Liver (tissue), 9 donors: Measurements from ENCODE around the gene ZFP36L1. TPM values are rescaled to one million over a fixed set of nuclear protein-coding genes. Genes with fewer than 3 reads are reported as not detected.

Experiments
- DNase-seq: peaks from one replicate; pipeline ENCODE4 v3.0.0-alpha.2; 2017; ENCODE audit warnings: low spot score
- H3K27ac ChIP-seq, 2 donors: one replicate each; pipeline ENCODE4 v1.7.0; 2013; ENCODE audit warnings: inconsistent platforms in 2 of 2, low read length in 2 of 2, control low read depth in 1 of 2, low read depth in 1 of 2, mild to moderate bottlenecking in 1 of 2
- H3K27me3 ChIP-seq, 4 donors: one replicate each; pipeline versions ENCODE4 v1.6.1 to v1.7.0; 2013; ENCODE audit warnings: low read length in 3 of 4, inconsistent platforms in 1 of 4, mild to moderate bottlenecking in 1 of 4, moderate library complexity in 1 of 4; ENCODE audit not compliant: control insufficient read depth in 4 of 4, insufficient read depth in 4 of 4
- H3K36me3 ChIP-seq, 4 donors: one replicate each; pipeline versions ENCODE4 v1.6.1 to v1.7.0; 2013; ENCODE audit warnings: low read length in 3 of 4, mild to moderate bottlenecking in 3 of 4, low read depth in 1 of 4, moderate library complexity in 1 of 4; ENCODE audit not compliant: control insufficient read depth in 4 of 4, insufficient read depth in 3 of 4
- H3K4me1 ChIP-seq, 4 donors: one replicate each; pipeline versions ENCODE4 v1.6.1 to v1.7.0; 2013; ENCODE audit warnings: low read length in 3 of 4, mild to moderate bottlenecking in 3 of 4, moderate library complexity in 1 of 4; ENCODE audit not compliant: control insufficient read depth in 4 of 4, insufficient read depth in 4 of 4
- H3K4me3 ChIP-seq, 3 donors: one replicate each; pipeline versions ENCODE4 v1.6.1 to v1.7.0; 2013; ENCODE audit warnings: low read length in 3 of 3, control low read depth in 1 of 3, low read depth in 1 of 3, mild to moderate bottlenecking in 1 of 3
- H3K9ac ChIP-seq, 2 donors: one replicate each; pipeline ENCODE4 v1.7.0; 2013; ENCODE audit warnings: low read length in 2 of 2, mild to moderate bottlenecking in 2 of 2, moderate library complexity in 2 of 2, control low read depth in 1 of 2, low read depth in 1 of 2
- H3K9me3 ChIP-seq, 4 donors: one replicate each; pipeline versions ENCODE4 v1.6.1 to v1.7.0; 2013; ENCODE audit warnings: low read length in 3 of 4; ENCODE audit not compliant: control insufficient read depth in 4 of 4
- EGR1 ChIP-seq, 2 donors: IDR thresholded peaks; 2 replicates each; pipeline ENCODE4 v1.6.1; 2016 to 2018; ENCODE audit warnings: antibody characterized with exemption in 2 of 2, low read depth in 2 of 2
- FOXA2 ChIP-seq: IDR thresholded peaks from 2 replicates; pipeline ENCODE4 v1.6.1; 2016; ENCODE audit warnings: antibody characterized with exemption
- GABPA ChIP-seq, 2 donors: IDR thresholded peaks in 1 of 2; conservative IDR thresholded peaks in 1 of 2; 2 replicates each; pipeline ENCODE4 v1.6.1; 2016; ENCODE audit warnings: antibody characterized with exemption in 2 of 2, mild to moderate bottlenecking in 1 of 2, moderate library complexity in 1 of 2
- HNF4A ChIP-seq, 2 donors: conservative IDR thresholded peaks; 2 replicates each; pipeline ENCODE4 v1.6.1; 2016; ENCODE audit warnings: antibody characterized with exemption in 2 of 2, mild to moderate bottlenecking in 2 of 2
- HNF4G ChIP-seq: IDR thresholded peaks from 2 replicates; pipeline ENCODE4 v1.6.1; 2016; ENCODE audit warnings: antibody characterized with exemption
- JUND ChIP-seq, 2 donors: IDR thresholded peaks; 2 replicates each; pipeline ENCODE4 v1.6.1; 2016; ENCODE audit warnings: antibody characterized with exemption in 2 of 2
- MAX ChIP-seq: IDR thresholded peaks from 2 replicates; pipeline ENCODE4 v1.6.1; 2016; ENCODE audit warnings: antibody characterized with exemption
- NR2F2 ChIP-seq: IDR thresholded peaks from 2 replicates; pipeline ENCODE4 v1.6.1; 2016; ENCODE audit warnings: antibody characterized with exemption
- RAD21 ChIP-seq, 2 donors: IDR thresholded peaks; 2 replicates each; pipeline ENCODE4 v1.6.1; 2016; ENCODE audit warnings: antibody characterized with exemption in 2 of 2, mild to moderate bottlenecking in 2 of 2
- RXRA ChIP-seq, 2 donors: IDR thresholded peaks; 2 replicates each; pipeline ENCODE4 v1.6.1; 2017 to 2018; ENCODE audit warnings: antibody characterized with exemption in 2 of 2, mild to moderate bottlenecking in 1 of 2
- SP1 ChIP-seq: IDR thresholded peaks from 2 replicates; pipeline ENCODE4 v1.6.1; 2018; ENCODE audit warnings: antibody characterized with exemption, mild to moderate bottlenecking
- TAF1 ChIP-seq: conservative IDR thresholded peaks from 2 replicates; pipeline ENCODE4 v1.6.1; 2016; ENCODE audit warnings: antibody characterized with exemption, mild to moderate bottlenecking
- YY1 ChIP-seq: IDR thresholded peaks from 2 replicates; pipeline ENCODE4 v1.6.1; 2016; ENCODE audit warnings: antibody characterized with exemption, mild to moderate bottlenecking
- WGBS: extraction: QIAGEN DNeasy Blood & Tissue Kit; methylation state at CpG from one replicate; pipeline ENCODE4 v1.1.7; 2013; 5-methylcytosine and 5-hydroxymethylcytosine counted together
- polyA plus RNA-seq, 2 donors: library from polyadenylated mRNA; stranded (reverse) in 1 of 2; unstranded in 1 of 2; fragments of 200-250 nt in 1 of 2; fragments of >200 nt in 1 of 2; fragmentation: Nextera tagmentation in 1 of 2; extraction: Ambion mirVana in 1 of 2; gene quantifications; one replicate each; pipeline versions ENCODE4 v1.2.1 to v1.2.3, GENCODE V29; 2013 to 2015
- total RNA-seq, 2 donors: library from RNA; depleted of rRNA; stranded (reverse); fragments of >200 nt; gene quantifications; one replicate each; pipeline ENCODE4 v1.2.3, GENCODE V29; 2014
- TF ChIP-seq, protein P1 (sequence below): IDR thresholded peaks from 2 replicates; pipeline ENCODE4 v1.6.1; 2016; ENCODE audit warnings: antibody characterized with exemption
- TF ChIP-seq, protein P2 (sequence below): fragments of 150-350 bp; IDR thresholded peaks from 2 replicates; pipeline ENCODE4 v1.5.1; 2017; ENCODE audit warnings: improper control_type of control experiment, low read depth, low read length; ENCODE audit not compliant: missing input control
- TF ChIP-seq, protein P3 (sequence below): IDR thresholded peaks from 2 replicates; pipeline ENCODE4 v1.6.1; 2016; ENCODE audit warnings: antibody characterized with exemption, mild to moderate bottlenecking
- donor health status: healthy.
- donor health status: healthy.
- donor health status: healthy.
- donor health status: healthy.
- donor health status: healthy.

ZFP36L1 gene
- total and polyA plus RNA-seq, 4 donors = 25.0 to 170 (median 69.5) TPM

DNA sequence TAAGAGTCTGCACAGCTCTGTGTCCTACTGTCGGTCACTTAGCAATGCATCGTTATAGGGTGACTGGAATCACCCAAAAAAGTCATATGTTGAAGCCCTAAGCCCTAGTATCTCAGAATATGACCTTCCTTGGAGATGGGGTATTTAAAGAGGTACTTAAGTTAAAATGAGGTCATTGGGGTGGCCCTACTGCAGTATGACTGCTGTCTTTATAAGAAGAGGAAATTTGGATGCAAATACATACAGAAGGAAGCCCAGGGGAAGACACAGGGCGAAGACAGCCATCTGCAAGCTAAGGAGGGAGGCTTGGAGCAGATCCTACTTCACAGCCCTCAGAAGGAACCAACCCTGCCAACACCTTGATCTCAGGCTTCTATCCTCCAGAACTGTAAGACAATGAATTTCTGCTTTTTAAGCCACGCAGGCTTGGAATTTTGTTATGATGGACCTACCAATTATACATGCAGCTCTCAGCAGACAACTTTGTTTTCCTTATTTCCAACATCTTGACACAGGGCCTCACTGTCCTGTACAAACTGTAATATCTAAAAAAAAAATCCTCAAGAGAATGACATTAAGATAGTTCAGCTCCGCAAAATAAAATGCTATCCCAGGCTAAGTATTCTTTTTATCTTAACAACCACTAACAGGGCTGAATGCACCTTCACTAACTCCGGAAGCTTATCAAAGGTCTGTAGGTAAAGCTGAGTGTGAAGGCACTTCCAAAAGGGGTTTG, 40.4 kb downstream of the ZFP36L1 start:
- H3K9ac ChIP-seq = no peak overlapping the region
- no peak for DNase-seq
- peaks cover 0 to 11% (median 3%) of the 10 kb centered on the region in 4 donors for H3K4me1 ChIP-seq
- H3K9me3 ChIP-seq = no peaks in the 10 kb centered on the region
- no peaks in the 10 kb centered on the region for H3K36me3 ChIP-seq
- WGBS = 84% methylated on average over 6 of the region's 6 CpGs
- no peak overlapping the region for H3K27ac ChIP-seq
- H3K4me3 ChIP-seq = no peak overlapping the region
- no peaks in the 10 kb centered on the region for H3K27me3 ChIP-seq
- TF ChIP-seq EGR1 (IDR thresholded peaks at IDR 0.05; ENCODE audit: low read depth in 2 of 2) = no peak
- no peak for TF ChIP-seq HNF4G
- TF ChIP-seq, protein P1, sequence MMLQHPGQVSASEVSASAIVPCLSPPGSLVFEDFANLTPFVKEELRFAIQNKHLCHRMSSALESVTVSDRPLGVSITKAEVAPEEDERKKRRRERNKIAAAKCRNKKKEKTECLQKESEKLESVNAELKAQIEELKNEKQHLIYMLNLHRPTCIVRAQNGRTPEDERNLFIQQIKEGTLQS = no peak
- TF ChIP-seq MAX = no peak
- no peak for TF ChIP-seq FOXA2
- TF ChIP-seq YY1 = no peak
- no peak for TF ChIP-seq TAF1
- no peak for TF ChIP-seq GABPA (IDR thresholded peaks at IDR 0.05 in 1 of 2, conservative IDR thresholded peaks at IDR 0.05 in 1 of 2)
- TF ChIP-seq RAD21 (IDR thresholded peaks at IDR 0.05) = no peak
- no peak for TF ChIP-seq JUND (IDR thresholded peaks at IDR 0.05)
- TF ChIP-seq, protein P2, sequence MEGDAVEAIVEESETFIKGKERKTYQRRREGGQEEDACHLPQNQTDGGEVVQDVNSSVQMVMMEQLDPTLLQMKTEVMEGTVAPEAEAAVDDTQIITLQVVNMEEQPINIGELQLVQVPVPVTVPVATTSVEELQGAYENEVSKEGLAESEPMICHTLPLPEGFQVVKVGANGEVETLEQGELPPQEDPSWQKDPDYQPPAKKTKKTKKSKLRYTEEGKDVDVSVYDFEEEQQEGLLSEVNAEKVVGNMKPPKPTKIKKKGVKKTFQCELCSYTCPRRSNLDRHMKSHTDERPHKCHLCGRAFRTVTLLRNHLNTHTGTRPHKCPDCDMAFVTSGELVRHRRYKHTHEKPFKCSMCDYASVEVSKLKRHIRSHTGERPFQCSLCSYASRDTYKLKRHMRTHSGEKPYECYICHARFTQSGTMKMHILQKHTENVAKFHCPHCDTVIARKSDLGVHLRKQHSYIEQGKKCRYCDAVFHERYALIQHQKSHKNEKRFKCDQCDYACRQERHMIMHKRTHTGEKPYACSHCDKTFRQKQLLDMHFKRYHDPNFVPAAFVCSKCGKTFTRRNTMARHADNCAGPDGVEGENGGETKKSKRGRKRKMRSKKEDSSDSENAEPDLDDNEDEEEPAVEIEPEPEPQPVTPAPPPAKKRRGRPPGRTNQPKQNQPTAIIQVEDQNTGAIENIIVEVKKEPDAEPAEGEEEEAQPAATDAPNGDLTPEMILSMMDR = no peak
- no peak for TF ChIP-seq SP1

GRCh38 chr14:68749487-68750475, 43.1 kb downstream of the ZFP36L1 start:
- no peak for TF ChIP-seq RAD21 (IDR thresholded peaks at IDR 0.05)
- no peak for TF ChIP-seq MAX
- TF ChIP-seq TAF1 = no peak
- TF ChIP-seq HNF4A (conservative IDR thresholded peaks at IDR 0.05) = no peak
- no peak for TF ChIP-seq NR2F2
- TF ChIP-seq, protein P1 = no peak
- TF ChIP-seq, protein P3, sequence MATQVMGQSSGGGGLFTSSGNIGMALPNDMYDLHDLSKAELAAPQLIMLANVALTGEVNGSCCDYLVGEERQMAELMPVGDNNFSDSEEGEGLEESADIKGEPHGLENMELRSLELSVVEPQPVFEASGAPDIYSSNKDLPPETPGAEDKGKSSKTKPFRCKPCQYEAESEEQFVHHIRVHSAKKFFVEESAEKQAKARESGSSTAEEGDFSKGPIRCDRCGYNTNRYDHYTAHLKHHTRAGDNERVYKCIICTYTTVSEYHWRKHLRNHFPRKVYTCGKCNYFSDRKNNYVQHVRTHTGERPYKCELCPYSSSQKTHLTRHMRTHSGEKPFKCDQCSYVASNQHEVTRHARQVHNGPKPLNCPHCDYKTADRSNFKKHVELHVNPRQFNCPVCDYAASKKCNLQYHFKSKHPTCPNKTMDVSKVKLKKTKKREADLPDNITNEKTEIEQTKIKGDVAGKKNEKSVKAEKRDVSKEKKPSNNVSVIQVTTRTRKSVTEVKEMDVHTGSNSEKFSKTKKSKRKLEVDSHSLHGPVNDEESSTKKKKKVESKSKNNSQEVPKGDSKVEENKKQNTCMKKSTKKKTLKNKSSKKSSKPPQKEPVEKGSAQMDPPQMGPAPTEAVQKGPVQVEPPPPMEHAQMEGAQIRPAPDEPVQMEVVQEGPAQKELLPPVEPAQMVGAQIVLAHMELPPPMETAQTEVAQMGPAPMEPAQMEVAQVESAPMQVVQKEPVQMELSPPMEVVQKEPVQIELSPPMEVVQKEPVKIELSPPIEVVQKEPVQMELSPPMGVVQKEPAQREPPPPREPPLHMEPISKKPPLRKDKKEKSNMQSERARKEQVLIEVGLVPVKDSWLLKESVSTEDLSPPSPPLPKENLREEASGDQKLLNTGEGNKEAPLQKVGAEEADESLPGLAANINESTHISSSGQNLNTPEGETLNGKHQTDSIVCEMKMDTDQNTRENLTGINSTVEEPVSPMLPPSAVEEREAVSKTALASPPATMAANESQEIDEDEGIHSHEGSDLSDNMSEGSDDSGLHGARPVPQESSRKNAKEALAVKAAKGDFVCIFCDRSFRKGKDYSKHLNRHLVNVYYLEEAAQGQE = no peak
- no peak for TF ChIP-seq GABPA (IDR thresholded peaks at IDR 0.05 in 1 of 2, conservative IDR thresholded peaks at IDR 0.05 in 1 of 2)
- TF ChIP-seq FOXA2 = no peak
- no peak for TF ChIP-seq HNF4G
- TF ChIP-seq EGR1 (IDR thresholded peaks at IDR 0.05; ENCODE audit: low read depth in 2 of 2) = no peak
- TF ChIP-seq SP1 = no peak
- TF ChIP-seq RXRA (IDR thresholded peaks at IDR 0.05) = no peak
- Histone ChIP-seq H3K27ac (no peak overlapping the region), H3K4me1 (no peaks in the 10 kb centered on the region), H3K36me3 (no peaks in the 10 kb centered on the region), H3K9me3 (no peaks in the 10 kb centered on the region), H3K9ac (no peak overlapping the region), H3K4me3 (no peak overlapping the region), H3K27me3 (no peaks in the 10 kb centered on the region)
- DNase-seq = no peak
- WGBS = 97% methylated on average over 11 of the region's 11 CpGs
